Endothelial cell of umbilical vein (primary cell): ENCODE results near the gene SPAG4. TPM values are rescaled to one million over a fixed set of nuclear protein-coding genes. Genes with fewer than 3 reads are reported as not detected.

ENCODE experiments used
- BruUV-seq: library from RNA; stranded (reverse); fragments of 400-500 nt; replicated peaks from 2 replicates; lab custom pipeline; 2021; lab: Mats Ljungman, UMichigan
- CTCF ChIA-PET: fragments of 300-600, 350-600 bp; sonication (Branson Sonifier 250); formaldehyde crosslinking; loops from one replicate; lab custom pipeline; 2021; ENCODE audit warnings: antibody characterized with exemption, inconsistent platforms; lab: Charles Lee
- POLR2A ChIA-PET: fragments of 300-600, 350-600 bp; sonication (Branson Sonifier 250); formaldehyde crosslinking; loops from one replicate; lab custom pipeline; 2021; ENCODE audit warnings: antibody characterized with exemption, inconsistent platforms; lab: Charles Lee
- DNase-seq: peaks from one replicate; pipeline ENCODE4 v3.0.0-alpha.2; 2011; ENCODE audit warnings: low read depth, low spot score
- FAIRE-seq: peaks from 2 replicates; lab custom pipeline; 2011; peaks lifted over from hg19 to GRCh38; lab: Jason Lieb, UNC
- H2AFZ ChIP-seq: 2 replicates; pipeline ENCODE4 v1.6.0; 2012; ENCODE audit warnings: low read depth, low read length, control low read depth, inconsistent platforms
- H3K27ac ChIP-seq: 2 replicates; pipeline ENCODE4 v1.5.1; 2011; ENCODE audit warnings: low read depth, mild to moderate bottlenecking, control low read depth, low read length, moderate library complexity; ENCODE audit not compliant: insufficient read depth
- H3K27me3 ChIP-seq, 2 experiments: 2 replicates each; pipeline versions ENCODE4 v1.6.0 to v1.6.1; 2011; ENCODE audit warnings: low read length in 2 of 2, mixed read lengths in 1 of 2; ENCODE audit not compliant: control insufficient read depth in 2 of 2, insufficient read depth in 2 of 2
- H3K36me3 ChIP-seq, 2 experiments: 2 replicates in 1 of 2; 3 replicates in 1 of 2; pipeline ENCODE4 v1.5.1; 2011; ENCODE audit warnings: low read length in 2 of 2, mild to moderate bottlenecking in 1 of 2, moderate library complexity in 1 of 2; ENCODE audit not compliant: control insufficient read depth in 2 of 2, insufficient read depth in 2 of 2; ENCODE audit errors: extremely low read depth in 1 of 2
- H3K4me1 ChIP-seq: 3 replicates; pipeline ENCODE4 v1.5.1; 2011; ENCODE audit warnings: mild to moderate bottlenecking, low read length; ENCODE audit not compliant: control insufficient read depth, insufficient read depth; ENCODE audit errors: extremely low read depth
- H3K4me2 ChIP-seq: 2 replicates; pipeline ENCODE4 v1.6.1; 2011; ENCODE audit warnings: low read length, control low read depth, mixed read lengths; ENCODE audit not compliant: insufficient read depth
- H3K4me3 ChIP-seq, 3 experiments: fragments of 200-600 bp in 1 of 3; sonication (generic), shearing (Covaris generic) in 1 of 3; replicated peaks in 1 of 3; 2 replicates each; pipeline ENCODE4 v1.5.1; 2011 to 2016; ENCODE audit warnings: control low read depth in 3 of 3, low read length in 3 of 3, mild to moderate bottlenecking in 2 of 3, inconsistent platforms in 1 of 3, low read depth in 1 of 3, moderate library complexity in 1 of 3; ENCODE audit not compliant: insufficient read depth in 1 of 3
- H3K79me2 ChIP-seq: 2 replicates; pipeline ENCODE4 v1.6.0; 2012; ENCODE audit warnings: low read length, inconsistent platforms; ENCODE audit not compliant: control insufficient read depth, insufficient read depth
- H3K9ac ChIP-seq: replicated peaks from 2 replicates; pipeline ENCODE3; 2011; ENCODE audit warnings: low read length, control low read depth; ENCODE audit not compliant: insufficient read depth; ENCODE audit errors: extremely low read depth
- H3K9me1 ChIP-seq: replicated peaks from 3 replicates; pipeline ENCODE4 v1.6.0; 2011; ENCODE audit warnings: mild to moderate bottlenecking, low read length; ENCODE audit not compliant: control insufficient read depth, insufficient read depth; ENCODE audit errors: extremely low read depth
- H3K9me3 ChIP-seq: replicated peaks from 2 replicates; pipeline ENCODE4 v1.5.1; 2012; ENCODE audit warnings: low read length, inconsistent platforms; ENCODE audit not compliant: control insufficient read depth, insufficient read depth
- H4K20me1 ChIP-seq: replicated peaks from 2 replicates; pipeline ENCODE3; 2011; ENCODE audit warnings: mild to moderate bottlenecking, low read length; ENCODE audit not compliant: control insufficient read depth, insufficient read depth; ENCODE audit errors: extremely low read depth
- EZH2 ChIP-seq: IDR thresholded peaks from 2 replicates; pipeline ENCODE4 v1.6.1; 2012; ENCODE audit warnings: borderline replicate concordance, low read depth, mild to moderate bottlenecking, moderate library complexity, low read length, inconsistent platforms; ENCODE audit not compliant: severe bottlenecking
- FOS ChIP-seq: IDR thresholded peaks from 2 replicates; pipeline ENCODE4 v1.6.1; 2011; ENCODE audit warnings: mild to moderate bottlenecking, low read length, moderate library complexity, borderline replicate concordance; ENCODE audit not compliant: insufficient read depth
- GATA2 ChIP-seq: IDR thresholded peaks from 2 replicates; pipeline ENCODE4 v1.7.0; 2011; ENCODE audit warnings: low read depth, mild to moderate bottlenecking, moderate library complexity, mixed read lengths, low read length; ENCODE audit not compliant: insufficient read length, insufficient read depth
- JUN ChIP-seq: IDR thresholded peaks from 2 replicates; pipeline ENCODE4 v1.6.1; 2011; ENCODE audit warnings: borderline replicate concordance, low read depth; ENCODE audit not compliant: insufficient read length, insufficient read depth
- MYC ChIP-seq: IDR thresholded peaks from one replicate; pipeline ENCODE4 v1.6.1; 2011; ENCODE audit warnings: mild to moderate bottlenecking, low read depth, low read length
- POLR2A ChIP-seq: IDR thresholded peaks from 2 replicates; pipeline ENCODE4 v1.6.1; 2012; ENCODE audit warnings: low read depth, mild to moderate bottlenecking, control low read depth, low read length
- POLR2AphosphoS5 ChIP-seq: IDR thresholded peaks from 2 replicates; pipeline ENCODE4 v1.6.1; 2012; ENCODE audit warnings: low read depth, mild to moderate bottlenecking, control low read depth, low read length, moderate library complexity; ENCODE audit not compliant: insufficient read depth
- dilution Hi-C: fragments of 300-500 bp; cut with MboI; formaldehyde crosslinking; loops from one replicate; pipeline ENCODE4 v1.15.0; 2019; ENCODE audit warnings: low sequenced_read_pairs; ENCODE audit not compliant: extremely low pct_ligation_motif_present
- intact Hi-C: fragments of 100-400 bp; cut with micrococcal nuclease; formaldehyde crosslinking; loops from one replicate; pipeline ENCODE4 v1.10.0; 2022
- polyA plus RNA-seq, 4 experiments: library from polyadenylated mRNA; depleted of rRNA in 3 of 4; stranded (reverse) in 3 of 4; unstranded in 1 of 4; fragments of >200 nt; gene quantifications; 2 replicates each; pipeline versions ENCODE4 v1.2.1 to v1.2.3, GENCODE V29; 2011 to 2012; ENCODE audit warnings: missing spikeins in 1 of 4
- total RNA-seq: library from RNA; stranded (reverse); gene quantifications from 2 replicates; pipeline ENCODE4 v1.2.3, GENCODE V29; 2021
- TF ChIP-seq, protein P1 (sequence below): IDR thresholded peaks from 2 replicates; pipeline ENCODE4 v1.6.1; 2011; ENCODE audit not compliant: insufficient read depth, insufficient read length
- TF ChIP-seq, protein P2 (sequence below), 2 donors: IDR thresholded peaks; 1 replicate in 1 of 2; 2 replicates in 1 of 2; pipeline ENCODE4 v1.5.1; 2011; ENCODE audit warnings: low read length in 2 of 2, mild to moderate bottlenecking in 2 of 2, moderate library complexity in 2 of 2, control low read depth in 1 of 2, inconsistent platforms in 1 of 2, low read depth in 1 of 2; ENCODE audit not compliant: insufficient read depth in 1 of 2; ENCODE audit errors: extremely low read depth in 1 of 2

The SPAG4 gene
- total and polyA plus RNA-seq, 2 donors (not counting 3 experiments of a cell fraction or from before 2014, with no cell fraction given), result 3.7 to 9.5 TPM

DNA sequence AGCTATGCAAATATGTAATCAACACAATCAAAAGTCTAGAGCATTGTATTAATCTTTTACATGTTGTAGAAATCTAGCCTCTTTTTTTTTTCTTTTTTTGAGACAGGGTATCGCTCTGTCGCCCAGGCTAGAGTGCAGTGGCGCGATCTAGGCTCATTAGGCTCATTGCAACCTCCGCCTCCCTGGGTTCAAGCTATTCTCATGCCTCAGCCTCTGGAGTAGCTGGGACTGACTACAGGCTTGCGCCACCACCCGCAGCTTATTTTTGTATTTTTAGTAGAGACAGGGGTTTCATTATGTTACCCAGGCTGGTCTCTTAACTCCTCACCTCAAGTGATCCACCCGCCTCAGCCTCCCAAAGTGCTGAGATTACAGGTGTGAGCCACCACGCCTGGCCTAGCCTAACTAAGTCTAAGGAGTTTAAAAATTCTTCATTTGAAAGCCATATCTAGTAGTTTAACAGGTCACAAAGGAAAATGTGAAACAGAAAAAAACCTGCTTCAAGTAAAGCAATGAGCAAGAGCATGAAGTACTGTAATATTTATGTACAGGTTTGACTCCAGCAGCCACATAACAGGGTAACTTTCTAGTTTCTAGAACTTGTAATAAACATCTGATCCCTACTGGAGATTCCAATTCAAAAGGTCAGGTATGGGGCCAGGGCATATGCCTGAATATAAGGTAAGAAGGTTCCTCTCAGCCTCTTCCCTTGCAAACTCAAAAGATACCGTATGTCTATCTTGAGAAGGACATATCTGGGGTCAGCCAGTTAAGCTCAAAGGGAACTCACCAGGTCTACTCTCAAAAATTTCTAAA lies 44.7 kb downstream of the SPAG4 start:
- no peak overlapping the region for H3K27ac ChIP-seq
- no TSS peak for BruUV-seq
- POLR2A ChIA-PET, result no interaction called here
- peaks cover 91% of the 10 kb centered on the region for H3K79me2 ChIP-seq
- dilution Hi-C loops, result no loop called here
- TF ChIP-seq POLR2AphosphoS5 (no peak), JUN (no peak), EZH2 (no peak), GATA2 (no peak), MYC (no peak), POLR2A (no peak), FOS (no peak)
- TF ChIP-seq, protein P1, sequence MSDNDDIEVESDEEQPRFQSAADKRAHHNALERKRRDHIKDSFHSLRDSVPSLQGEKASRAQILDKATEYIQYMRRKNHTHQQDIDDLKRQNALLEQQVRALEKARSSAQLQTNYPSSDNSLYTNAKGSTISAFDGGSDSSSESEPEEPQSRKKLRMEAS, result no peak
- TF ChIP-seq, protein P2, sequence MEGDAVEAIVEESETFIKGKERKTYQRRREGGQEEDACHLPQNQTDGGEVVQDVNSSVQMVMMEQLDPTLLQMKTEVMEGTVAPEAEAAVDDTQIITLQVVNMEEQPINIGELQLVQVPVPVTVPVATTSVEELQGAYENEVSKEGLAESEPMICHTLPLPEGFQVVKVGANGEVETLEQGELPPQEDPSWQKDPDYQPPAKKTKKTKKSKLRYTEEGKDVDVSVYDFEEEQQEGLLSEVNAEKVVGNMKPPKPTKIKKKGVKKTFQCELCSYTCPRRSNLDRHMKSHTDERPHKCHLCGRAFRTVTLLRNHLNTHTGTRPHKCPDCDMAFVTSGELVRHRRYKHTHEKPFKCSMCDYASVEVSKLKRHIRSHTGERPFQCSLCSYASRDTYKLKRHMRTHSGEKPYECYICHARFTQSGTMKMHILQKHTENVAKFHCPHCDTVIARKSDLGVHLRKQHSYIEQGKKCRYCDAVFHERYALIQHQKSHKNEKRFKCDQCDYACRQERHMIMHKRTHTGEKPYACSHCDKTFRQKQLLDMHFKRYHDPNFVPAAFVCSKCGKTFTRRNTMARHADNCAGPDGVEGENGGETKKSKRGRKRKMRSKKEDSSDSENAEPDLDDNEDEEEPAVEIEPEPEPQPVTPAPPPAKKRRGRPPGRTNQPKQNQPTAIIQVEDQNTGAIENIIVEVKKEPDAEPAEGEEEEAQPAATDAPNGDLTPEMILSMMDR (IDR thresholded peaks at IDR 0.05; ENCODE audit: extremely low read depth in 1 of 2, insufficient read depth in 1 of 2, low read depth in 1 of 2, low read length in 2 of 2), result no peak
- H3K4me1 ChIP-seq, result peaks cover 19% of the 10 kb centered on the region
- H3K9me1 ChIP-seq, result no peaks in the 10 kb centered on the region
- intact Hi-C loops, result loop anchor here (5.0 kb wide), 1 partner anchor 82 kb away; the partner anchor contains the start of gene RBM39
- no peaks in the 10 kb centered on the region for H3K27me3 ChIP-seq
- CTCF ChIA-PET, result interaction anchor here (0.6 to 0.7 kb wide), 2 partner anchors 12 to 213 kb away, joined by 3 read pairs; no protein-coding TSS in a partner anchor
- peaks cover 0 to 5% of the 10 kb centered on the region in 2 experiments for H3K36me3 ChIP-seq
- FAIRE-seq, result no peak
- H2AFZ ChIP-seq, result no peak overlapping the region
- H3K4me2 ChIP-seq, result no peak overlapping the region
- H3K9ac ChIP-seq, result no peak overlapping the region
- no peaks in the 10 kb centered on the region for H3K9me3 ChIP-seq
- DNase-seq, result no peak
- no peak overlapping the region for H3K4me3 ChIP-seq
- peaks cover 23% of the 10 kb centered on the region for H4K20me1 ChIP-seq
